ENCODE results near the gene CFAP221.

CFAP221 gene

DNA sequence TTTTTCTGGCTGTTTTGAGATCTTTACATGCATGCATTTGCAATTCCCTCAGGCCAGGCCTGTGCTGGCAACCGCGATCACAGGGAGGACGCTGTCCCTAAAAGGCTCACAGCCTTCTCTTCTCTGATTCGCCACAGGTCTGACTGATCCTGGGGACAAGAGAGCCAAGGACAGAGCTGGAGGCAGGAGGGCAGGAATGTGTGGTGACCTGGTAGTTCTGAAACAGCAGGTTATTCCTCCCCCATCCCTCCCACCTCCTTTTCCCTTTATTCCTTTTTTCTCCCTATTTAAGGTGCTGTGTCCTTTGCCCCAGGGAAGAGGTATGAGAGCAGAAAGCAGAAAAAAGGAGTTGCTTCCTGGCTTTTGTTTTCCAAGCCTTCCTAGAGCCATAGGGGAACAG is 156.6 kb downstream of the CFAP221 start:
- DNase-seq (ENCODE audit: low spot score): no peak

DNA sequence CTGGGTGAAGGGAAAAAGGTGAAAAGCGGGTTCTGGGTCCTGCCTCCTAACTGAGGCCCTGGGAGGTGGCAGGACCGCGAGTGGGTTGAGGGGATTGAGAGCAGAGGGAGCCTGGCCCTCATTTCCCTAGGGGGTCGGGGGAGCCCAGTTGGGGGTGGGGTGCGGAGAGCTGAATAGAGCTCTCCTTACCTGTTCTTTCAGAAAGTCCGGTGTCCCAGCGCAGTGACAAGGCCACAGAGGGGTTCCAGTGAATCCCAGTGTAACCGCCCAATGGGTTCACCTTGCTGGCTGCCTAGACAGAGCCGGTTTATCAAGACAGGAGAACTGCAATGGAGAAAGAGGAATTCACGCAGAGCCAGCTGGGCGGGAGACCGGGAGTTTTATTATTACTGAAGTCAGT is 157.1 kb downstream of the CFAP221 start:
- no peak for DNase-seq (ENCODE audit: low spot score)

DNA sequence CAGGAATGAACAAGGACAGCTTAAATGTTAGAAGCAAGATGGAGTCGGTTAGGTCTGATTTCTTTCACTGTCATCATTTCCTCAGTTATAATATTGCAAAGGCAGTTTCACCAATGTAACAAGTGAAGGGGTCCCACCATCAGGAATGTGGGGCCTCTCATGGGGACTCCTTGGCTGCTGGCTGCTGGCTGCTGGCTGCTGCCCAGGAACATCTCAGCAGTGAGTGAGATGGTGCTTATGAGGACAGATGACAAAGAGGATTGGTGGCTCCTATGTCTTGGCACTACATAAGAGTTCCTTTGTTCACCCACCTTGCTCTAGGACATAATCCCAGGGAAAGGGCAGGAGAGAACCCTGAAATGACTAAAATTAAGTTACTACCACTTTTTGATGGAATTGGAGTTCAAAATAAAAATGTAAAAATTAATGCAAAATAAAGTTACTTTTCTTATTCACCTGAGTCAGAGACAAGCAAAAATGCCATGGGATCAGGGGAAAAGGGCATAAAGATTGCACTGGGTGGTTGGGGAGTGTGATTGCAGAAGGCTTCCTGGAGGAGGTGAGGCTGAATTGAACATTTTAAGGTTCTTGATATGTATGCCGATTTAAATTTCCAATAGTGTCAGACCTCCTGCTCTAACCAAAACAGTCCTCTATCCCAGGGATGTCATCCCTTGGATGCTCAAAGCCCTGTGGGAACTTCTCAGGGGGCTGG is 158.1 kb downstream of the CFAP221 start:
- DNase-seq (ENCODE audit: low spot score): no peak

DNA sequence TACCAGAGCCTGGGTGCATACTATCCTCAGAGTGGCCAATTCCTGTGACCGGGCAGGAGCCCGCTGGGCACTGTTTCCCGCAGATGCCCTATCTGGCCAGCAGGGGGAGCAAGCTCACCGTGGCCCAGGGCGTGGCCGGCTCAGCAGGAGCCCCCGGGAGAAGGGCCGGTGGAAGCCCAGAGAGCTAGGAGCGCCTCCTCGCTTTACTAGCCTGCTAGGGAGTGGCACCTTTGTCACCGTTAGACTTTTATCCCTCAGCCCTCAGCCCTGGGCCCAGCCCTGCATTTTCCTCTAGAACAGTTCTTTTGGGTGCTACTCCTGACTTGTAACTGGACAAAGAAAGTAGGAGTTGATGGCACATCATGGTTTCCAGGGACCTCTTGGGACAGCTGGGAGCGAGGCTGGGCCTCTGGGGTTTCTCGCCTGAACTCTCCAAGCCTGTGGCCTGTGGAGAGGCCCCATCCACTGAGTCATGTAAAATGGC is 158.7 kb downstream of the CFAP221 start:
- DNase-seq (ENCODE audit: low spot score): peak; percentile 75

DNA sequence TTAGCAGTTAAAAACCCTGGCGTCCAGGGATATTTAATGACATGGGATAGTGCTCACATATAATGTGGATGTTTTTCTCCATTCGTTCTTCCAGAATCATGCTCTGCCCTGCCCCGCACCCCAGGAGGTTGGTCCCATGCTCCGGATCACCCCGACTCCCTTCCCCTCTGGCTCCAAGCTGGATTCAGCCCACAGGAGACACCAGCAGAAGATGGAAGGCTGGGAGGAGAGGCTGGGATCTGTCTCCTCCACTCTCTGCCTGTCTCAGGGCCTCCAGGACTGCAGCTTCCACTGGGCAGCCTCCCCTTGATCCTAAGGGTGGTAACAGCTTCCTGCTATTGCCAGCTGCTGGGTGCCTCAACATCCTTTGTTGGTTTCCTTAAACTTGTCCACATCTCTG is 159.3 kb downstream of the CFAP221 start:
- no peak for DNase-seq (ENCODE audit: low spot score)

DNA sequence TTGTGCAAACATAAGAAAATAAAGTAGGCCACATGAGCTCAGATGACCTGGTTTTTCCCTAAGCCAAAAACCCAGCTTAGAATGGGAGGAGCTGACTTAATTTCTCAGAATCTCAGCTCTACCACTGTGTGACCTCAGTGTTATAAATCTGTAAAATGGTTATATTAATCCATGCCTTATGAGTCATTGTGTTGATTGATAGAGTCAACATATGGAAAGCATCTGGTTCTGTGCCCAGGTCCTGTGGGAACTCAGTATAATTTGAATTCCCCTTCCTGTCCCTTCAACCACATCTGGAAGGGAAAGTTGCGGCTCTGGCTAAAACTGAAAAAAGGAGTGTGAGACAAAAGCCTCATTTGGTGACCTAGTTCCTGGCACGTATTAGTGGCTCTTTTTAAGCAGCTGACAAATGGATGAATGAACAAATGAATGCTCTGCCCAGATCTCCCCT is 160.4 kb downstream of the CFAP221 start:
- no peak for DNase-seq (ENCODE audit: low spot score)

DNA sequence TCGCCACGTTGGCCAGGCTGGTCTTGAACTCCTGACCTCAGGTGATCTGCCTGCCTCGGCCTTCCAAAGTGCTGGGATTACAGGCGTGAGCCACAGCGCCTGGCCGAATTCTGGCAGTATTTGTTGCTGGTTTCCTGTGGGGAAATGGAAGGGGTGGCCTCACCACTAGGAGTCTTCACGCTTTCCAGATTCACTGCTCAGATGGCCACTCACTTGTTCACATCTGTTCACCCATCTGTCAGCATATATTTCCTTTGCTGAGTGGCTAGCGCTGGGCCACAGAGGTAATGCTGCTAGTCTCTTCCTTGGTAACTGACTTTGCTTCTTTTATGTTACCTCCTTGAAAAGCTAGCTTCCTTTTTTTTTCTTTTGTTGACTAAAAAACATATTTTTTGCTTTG is 162.0 kb downstream of the CFAP221 start:
- DNase-seq (ENCODE audit: low spot score): no peak
